ENCODE measurements around the gene PRDM12.

Gene PRDM12

DNA sequence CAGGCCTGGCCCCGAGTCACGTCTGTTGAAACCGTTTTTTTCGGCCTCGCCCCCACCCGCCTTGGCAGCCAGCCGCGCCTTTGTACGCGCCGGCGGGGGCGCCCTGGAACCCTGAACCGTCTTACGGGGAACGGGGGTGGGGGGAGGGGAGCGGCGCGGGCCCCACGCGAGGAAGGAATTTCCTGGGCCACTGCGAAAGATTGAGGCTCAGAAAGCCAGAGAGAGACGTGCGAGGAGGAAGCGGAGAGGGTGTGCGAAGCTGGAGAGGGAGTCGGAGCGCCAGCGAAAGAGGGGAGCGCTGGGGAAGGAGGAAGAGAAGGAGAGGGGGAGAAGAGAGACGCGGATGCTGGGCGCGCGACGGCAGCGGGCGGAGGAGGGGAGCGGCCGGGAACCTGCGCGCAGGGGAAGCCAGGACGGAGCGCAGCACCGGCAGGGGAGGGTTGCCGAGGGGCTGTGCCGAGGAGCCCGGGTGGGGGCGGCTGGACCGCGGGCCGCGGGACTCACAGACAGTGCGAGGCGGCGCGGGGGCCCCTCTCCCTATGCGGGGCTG is 4.6 kb upstream of the PRDM12 start:
- TF ChIP-seq, protein P1, sequence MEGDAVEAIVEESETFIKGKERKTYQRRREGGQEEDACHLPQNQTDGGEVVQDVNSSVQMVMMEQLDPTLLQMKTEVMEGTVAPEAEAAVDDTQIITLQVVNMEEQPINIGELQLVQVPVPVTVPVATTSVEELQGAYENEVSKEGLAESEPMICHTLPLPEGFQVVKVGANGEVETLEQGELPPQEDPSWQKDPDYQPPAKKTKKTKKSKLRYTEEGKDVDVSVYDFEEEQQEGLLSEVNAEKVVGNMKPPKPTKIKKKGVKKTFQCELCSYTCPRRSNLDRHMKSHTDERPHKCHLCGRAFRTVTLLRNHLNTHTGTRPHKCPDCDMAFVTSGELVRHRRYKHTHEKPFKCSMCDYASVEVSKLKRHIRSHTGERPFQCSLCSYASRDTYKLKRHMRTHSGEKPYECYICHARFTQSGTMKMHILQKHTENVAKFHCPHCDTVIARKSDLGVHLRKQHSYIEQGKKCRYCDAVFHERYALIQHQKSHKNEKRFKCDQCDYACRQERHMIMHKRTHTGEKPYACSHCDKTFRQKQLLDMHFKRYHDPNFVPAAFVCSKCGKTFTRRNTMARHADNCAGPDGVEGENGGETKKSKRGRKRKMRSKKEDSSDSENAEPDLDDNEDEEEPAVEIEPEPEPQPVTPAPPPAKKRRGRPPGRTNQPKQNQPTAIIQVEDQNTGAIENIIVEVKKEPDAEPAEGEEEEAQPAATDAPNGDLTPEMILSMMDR (IDR thresholded peaks at IDR 0.05; ENCODE audit: insufficient read depth, low read length, missing control alignments): no peak
- DNase-seq (ENCODE audit: low read depth, low spot score): no peak
- CTCF ChIA-PET: no interaction called here
- POLR2A ChIA-PET: no interaction called here
- H3K4me3 ChIP-seq (ENCODE audit: low read depth, low read length): no peak overlapping the region

GRCh38 chr9:130660326-130660682 is 4.1 kb upstream of the PRDM12 start:
- ChIA-PET CTCF (no interaction called here), POLR2A (no interaction called here)
- no peak overlapping the region for H3K4me3 ChIP-seq (ENCODE audit: low read depth, low read length)

GRCh38 chr9:130660683-130661450 is 3.5 kb upstream of the PRDM12 start:
- POLR2A ChIA-PET: no interaction called here
- H3K4me3 ChIP-seq (ENCODE audit: low read depth, low read length): peak overlapping the region; percentile 25; the same call in 1 of the 2 replicates
- TF ChIP-seq, protein P1 (IDR thresholded peaks at IDR 0.05; ENCODE audit: insufficient read depth, low read length, missing control alignments): no peak
- CTCF ChIA-PET: no interaction called here
- DNase-seq (ENCODE audit: low read depth, low spot score): no peak

More at GRCh38 chr9:130660326-130660682, 4.1 kb upstream of the PRDM12 start:
- DNase-seq (ENCODE audit: low read depth, low spot score): no peak
- TF ChIP-seq, protein P1 (IDR thresholded peaks at IDR 0.05; ENCODE audit: insufficient read depth, low read length, missing control alignments): no peak

GRCh38 chr9:130661451-130662098 is 2.8 kb upstream of the PRDM12 start:
- no peak overlapping the region for H3K4me3 ChIP-seq (ENCODE audit: low read depth, low read length)
- DNase-seq (ENCODE audit: low read depth, low spot score): no peak
- POLR2A ChIA-PET: no interaction called here
- CTCF ChIA-PET: no interaction called here
- TF ChIP-seq, protein P1 (IDR thresholded peaks at IDR 0.05; ENCODE audit: insufficient read depth, low read length, missing control alignments): no peak

DNA sequence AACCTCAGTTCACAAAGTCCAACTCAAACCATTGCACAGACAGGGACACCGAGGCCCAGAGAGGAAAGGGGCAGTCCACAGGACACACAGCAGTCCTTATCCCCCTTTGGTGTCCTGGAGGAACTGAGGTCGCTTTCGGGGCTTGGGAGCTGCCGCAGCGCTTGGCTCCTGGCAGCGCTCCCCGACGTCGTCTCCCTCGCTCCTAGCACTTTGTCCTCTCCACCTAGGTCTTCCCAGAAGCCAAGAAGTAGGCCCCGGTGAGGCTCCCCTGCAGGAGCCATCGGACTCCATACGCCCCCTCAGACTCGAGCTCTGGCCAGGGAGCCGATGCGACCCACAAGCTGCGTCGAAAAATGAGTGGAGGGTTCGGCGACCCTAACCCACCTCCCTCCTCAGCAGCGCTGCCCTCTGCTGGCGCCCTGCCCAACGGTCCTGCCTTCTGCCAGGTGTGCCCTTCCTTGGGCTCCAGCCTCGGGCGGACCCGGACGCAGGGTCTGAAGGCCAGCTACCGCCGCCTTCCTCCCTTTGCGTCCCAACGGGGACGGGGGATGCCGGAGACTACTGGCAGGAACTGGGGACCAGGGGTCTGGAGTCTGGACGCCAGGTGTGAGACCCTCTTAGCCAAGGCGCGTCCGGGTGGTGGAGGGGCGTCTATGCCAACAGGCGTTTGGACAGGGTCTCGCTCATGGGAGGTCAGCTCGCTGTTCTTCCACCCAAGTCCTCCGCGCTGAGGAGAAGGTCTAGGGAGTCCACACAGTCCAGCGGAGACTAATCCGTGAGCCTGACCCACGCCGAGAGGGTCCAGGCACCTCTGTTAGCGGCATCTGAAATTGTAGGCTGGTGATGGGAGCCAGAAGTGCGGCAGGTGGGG is 2.1 kb upstream of the PRDM12 start:
- TF ChIP-seq, protein P1 (IDR thresholded peaks at IDR 0.05; ENCODE audit: insufficient read depth, low read length, missing control alignments): no peak
- ChIA-PET CTCF (interaction anchor here (1.9 kb wide), 1 partner anchor 20 kb away, joined by 8 read pairs; no protein-coding TSS in a partner anchor), POLR2A (interaction anchor here (0.6 kb wide), 1 partner anchor 214 kb away, joined by 3 read pairs; no protein-coding TSS in a partner anchor)
- H3K4me3 ChIP-seq (ENCODE audit: low read depth, low read length): no peak overlapping the region
- no peak for DNase-seq (ENCODE audit: low read depth, low spot score)
